Measurements from ENCODE around the gene LIPA.
"Not testable (repeated sequence)": the region's sequence is repeated elsewhere in the genome, so short reads cannot be mapped to it uniquely, and the experiment has no call there.

Gene LIPA

DNA sequence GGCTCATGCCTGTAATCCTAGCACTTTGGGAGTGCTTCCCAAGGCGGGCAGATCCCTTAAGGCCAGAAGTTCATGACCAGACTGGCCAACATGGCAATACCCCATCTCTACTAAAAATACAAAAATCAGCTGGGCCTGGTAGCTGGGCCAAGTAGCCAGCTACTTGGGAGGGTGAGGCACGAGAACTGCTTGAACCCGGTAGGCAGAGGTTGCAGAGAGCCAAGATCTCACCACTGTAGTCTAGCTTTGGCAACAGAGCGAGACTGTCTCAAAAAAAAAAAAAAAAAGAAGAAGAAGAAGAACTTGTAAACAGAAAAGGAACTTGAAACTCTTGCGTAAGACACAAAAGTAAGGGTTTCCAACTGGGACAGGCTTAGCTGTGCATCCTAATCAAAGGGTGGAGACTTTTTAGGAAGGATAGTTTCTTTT, 44.7 kb upstream of the LIPA start:
- no peaks in the 10 kb centered on the region for H3K9me3 ChIP-seq
- no peaks in the 10 kb centered on the region for H3K36me3 ChIP-seq
- peak overlapping the region; percentile 31 to 75 for H3K27ac ChIP-seq
- no peaks in the 10 kb centered on the region for H3K27me3 ChIP-seq
- H3K4me3 ChIP-seq = no peak overlapping the region
- TF ChIP-seq, protein P1, sequence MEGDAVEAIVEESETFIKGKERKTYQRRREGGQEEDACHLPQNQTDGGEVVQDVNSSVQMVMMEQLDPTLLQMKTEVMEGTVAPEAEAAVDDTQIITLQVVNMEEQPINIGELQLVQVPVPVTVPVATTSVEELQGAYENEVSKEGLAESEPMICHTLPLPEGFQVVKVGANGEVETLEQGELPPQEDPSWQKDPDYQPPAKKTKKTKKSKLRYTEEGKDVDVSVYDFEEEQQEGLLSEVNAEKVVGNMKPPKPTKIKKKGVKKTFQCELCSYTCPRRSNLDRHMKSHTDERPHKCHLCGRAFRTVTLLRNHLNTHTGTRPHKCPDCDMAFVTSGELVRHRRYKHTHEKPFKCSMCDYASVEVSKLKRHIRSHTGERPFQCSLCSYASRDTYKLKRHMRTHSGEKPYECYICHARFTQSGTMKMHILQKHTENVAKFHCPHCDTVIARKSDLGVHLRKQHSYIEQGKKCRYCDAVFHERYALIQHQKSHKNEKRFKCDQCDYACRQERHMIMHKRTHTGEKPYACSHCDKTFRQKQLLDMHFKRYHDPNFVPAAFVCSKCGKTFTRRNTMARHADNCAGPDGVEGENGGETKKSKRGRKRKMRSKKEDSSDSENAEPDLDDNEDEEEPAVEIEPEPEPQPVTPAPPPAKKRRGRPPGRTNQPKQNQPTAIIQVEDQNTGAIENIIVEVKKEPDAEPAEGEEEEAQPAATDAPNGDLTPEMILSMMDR (IDR thresholded peaks at IDR 0.05) = no peak
- intact Hi-C loops (cut with DNase I; ENCODE audit: low total_unique reads) = no loop called here
- peaks cover 0 to 39% (median 15%) of the 10 kb centered on the region in 4 donors for H3K4me1 ChIP-seq
- peak; percentile 33 to 76 for DNase-seq

DNA sequence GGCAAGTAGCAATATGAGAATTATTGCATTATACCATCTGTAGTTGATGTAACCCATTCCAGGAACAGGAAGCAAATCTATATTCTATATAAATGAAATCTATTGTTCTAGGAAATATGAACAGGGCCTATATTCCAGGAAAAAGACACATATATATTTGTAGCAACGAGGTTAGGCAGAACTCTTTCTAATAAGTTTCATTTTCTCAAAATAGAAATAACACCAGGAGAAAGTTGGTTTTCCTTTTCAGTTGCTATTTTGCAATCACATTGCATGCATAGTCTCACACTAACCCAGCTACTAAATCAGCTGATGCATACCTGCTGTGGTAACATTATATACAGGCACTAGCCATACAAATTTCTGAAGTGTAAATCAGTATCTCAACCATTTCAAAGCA, 44.0 kb upstream of the LIPA start:
- no peak for DNase-seq
- Histone ChIP-seq H3K9me3 (no peaks in the 10 kb centered on the region), H3K4me3 (no peak overlapping the region), H3K36me3 (no peaks in the 10 kb centered on the region), H3K27ac (peak overlapping the region; percentile 31 to 75), H3K27me3 (no peaks in the 10 kb centered on the region), H3K4me1 (peaks cover 0 to 32% (median 10%) of the 10 kb centered on the region in 4 donors)
- intact Hi-C loops (cut with DNase I; ENCODE audit: low total_unique reads) = no loop called here
- TF ChIP-seq, protein P1 (IDR thresholded peaks at IDR 0.05) = no peak

- no peaks in the 10 kb centered on the region for H3K9me3 ChIP-seq
- H3K27me3 ChIP-seq = no peaks in the 10 kb centered on the region
- peaks cover 0 to 29% (median 10%) of the 10 kb centered on the region in 4 donors for H3K4me1 ChIP-seq
- H3K27ac ChIP-seq = peak overlapping the region; percentile 31 to 75
- no peaks in the 10 kb centered on the region for H3K36me3 ChIP-seq
- H3K4me3 ChIP-seq = no peak overlapping the region
- TF ChIP-seq, protein P1 (IDR thresholded peaks at IDR 0.05) = no peak
- intact Hi-C loops (cut with DNase I; ENCODE audit: low total_unique reads) = no loop called here
- no peak for DNase-seq
Observed at GRCh38 chr10:89294721-89295239, 43.2 kb upstream of the LIPA start.

GRCh38 chr10:89285303-89285702, 33.7 kb upstream of the LIPA start:
- H3K36me3 ChIP-seq; H3K9me3 ChIP-seq; H3K27me3 ChIP-seq; H3K4me3 ChIP-seq; DNase-seq; intact Hi-C loops (cut with DNase I; ENCODE audit: low total_unique reads): not testable (repeated sequence)
- peak overlapping the region; percentile 82 for H3K27ac ChIP-seq
- peaks cover 0 to 47% (median 30%) of the 10 kb centered on the region in 4 donors for H3K4me1 ChIP-seq

GRCh38 chr10:89284711-89285110, 33.1 kb upstream of the LIPA start:
- H3K27me3 ChIP-seq; H3K4me3 ChIP-seq; intact Hi-C loops (cut with DNase I; ENCODE audit: low total_unique reads); H3K9me3 ChIP-seq; H3K36me3 ChIP-seq; DNase-seq: not testable (repeated sequence)
- Histone ChIP-seq H3K4me1 (peaks cover 0 to 48% (median 31%) of the 10 kb centered on the region in 4 donors), H3K27ac (peak overlapping the region; percentile 82)

- peak overlapping the region; percentile 28 to 34 for H3K4me3 ChIP-seq
- no peaks in the 10 kb centered on the region for H3K36me3 ChIP-seq
- intact Hi-C loops (cut with DNase I; ENCODE audit: low total_unique reads) = no loop called here
- no peaks in the 10 kb centered on the region for H3K27me3 ChIP-seq
- TF ChIP-seq, protein P1 (IDR thresholded peaks at IDR 0.05) = no peak
- H3K4me1 ChIP-seq = peaks cover 0 to 55% (median 38%) of the 10 kb centered on the region in 4 donors
- peak overlapping the region; percentile 82 for H3K27ac ChIP-seq
- DNase-seq = peak; percentile 84 to 87
- H3K9me3 ChIP-seq = no peaks in the 10 kb centered on the region
Observed at GRCh38 chr10:89283936-89284475, 32.4 kb upstream of the LIPA start.

Data from tibial artery (tissue), 4 donors.